ENCODE measurements around the gene TRIO.
"Not testable (repeated sequence)": the region's sequence is repeated elsewhere in the genome, so short reads cannot be mapped to it uniquely, and the experiment has no call there.

The TRIO gene

DNA sequence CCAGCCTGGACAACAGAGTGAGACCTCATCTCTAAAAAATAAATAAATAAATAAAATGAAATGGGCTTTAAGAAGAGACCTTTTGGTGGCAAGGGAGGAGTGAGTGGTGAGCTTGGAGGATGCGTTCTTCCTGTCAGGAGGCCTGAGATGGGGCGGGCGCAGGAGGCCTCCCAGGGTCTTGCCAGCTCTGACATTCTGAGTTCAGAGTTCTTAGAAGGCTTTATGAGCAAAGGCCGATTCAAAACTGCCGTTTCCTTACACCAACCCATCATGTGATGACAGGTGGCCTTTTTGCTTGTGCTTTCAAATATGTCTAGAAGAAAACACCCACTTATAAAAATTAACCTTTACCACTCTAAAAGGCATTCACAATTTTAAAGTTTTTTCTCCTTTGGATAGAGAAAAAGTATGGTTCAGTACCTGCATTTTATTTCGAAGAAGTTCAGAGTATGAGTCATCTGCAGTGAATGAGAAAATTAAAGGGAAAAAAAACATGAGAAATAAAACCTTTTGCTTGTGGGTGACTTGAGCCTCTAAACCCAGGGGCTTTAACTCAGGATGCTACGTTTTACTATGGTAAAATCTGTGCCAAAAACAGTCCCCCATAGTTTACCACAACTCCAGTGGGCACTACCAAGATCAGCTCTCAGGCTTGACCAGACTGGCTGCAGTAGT, 281.0 kb downstream of the TRIO start:
- DNase-seq = peak; percentile 42

DNA sequence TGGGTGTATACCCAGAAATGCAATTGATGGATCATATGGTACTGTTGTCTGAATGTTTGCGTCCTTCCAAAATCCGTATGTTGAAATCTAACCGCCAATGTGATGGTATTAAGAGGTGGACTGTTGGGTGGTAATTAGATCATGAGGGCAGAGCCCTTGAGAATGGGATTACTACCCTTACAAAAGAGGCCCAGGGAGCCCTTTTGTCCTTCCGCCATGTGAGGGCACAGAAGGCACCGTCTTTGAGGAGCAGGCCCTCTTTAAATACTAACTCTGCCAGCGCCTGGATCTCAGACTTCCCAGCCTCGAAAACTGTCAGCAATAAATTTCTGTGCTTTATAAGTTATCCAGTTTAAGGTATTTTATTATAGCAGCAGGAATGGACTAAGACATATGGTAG, 282.4 kb downstream of the TRIO start:
- DNase-seq = no peak

DNA sequence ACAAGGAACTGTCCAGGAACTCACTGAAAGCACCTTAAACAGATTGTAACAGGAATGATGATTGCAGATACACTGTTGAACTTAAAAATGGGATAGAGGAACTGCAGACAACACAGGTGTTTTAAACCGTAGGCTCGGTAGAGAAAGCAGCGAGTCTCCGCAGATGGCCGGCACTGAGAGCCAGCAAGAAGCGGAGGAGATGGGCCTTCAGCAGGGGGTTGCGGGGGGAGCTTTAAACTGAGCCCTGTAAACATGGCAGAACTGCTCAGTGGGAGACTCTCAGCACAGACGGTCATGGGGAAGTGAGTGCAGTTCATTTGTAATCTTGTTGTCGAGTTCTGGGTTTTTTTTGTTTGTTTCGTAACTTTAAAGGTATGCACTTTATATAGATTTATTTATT, 283.4 kb downstream of the TRIO start:
- DNase-seq = no peak

DNA sequence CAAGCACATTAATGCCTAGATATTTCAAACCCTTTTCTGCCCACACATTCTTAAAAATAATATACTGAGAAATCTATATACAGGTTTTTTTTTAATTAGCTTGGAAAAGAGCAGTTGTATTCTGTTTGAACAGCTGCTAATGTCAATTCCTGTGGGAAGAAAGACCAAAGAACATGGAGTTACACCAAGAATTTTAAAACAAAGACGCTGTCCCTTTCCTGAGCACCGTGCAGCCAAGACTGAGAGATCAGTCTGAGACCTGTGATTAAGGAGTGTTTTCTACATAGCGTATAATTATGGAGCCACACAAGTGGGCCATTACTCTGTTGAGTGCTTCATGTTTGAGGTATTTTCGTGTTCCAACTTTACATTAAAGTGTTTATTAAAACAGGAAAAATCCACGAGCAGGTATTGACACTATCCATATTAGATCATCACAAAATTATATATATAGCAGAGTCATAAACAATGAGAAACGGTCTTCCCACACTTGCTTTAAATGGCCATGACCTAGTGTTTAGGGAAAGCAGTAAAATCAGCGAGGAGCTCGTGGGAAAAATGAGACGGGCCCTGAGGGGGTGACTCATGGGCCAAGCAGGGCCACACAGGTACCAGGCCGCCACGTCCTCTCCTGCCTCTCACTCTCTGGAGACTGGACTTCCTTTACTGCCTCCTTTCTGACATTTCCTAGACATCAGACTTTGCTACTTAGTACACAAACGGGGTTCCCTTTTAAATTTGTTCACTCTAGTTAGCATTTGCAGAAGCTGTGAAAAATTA, 285.4 kb downstream of the TRIO start:
- DNase-seq = no peak

DNA sequence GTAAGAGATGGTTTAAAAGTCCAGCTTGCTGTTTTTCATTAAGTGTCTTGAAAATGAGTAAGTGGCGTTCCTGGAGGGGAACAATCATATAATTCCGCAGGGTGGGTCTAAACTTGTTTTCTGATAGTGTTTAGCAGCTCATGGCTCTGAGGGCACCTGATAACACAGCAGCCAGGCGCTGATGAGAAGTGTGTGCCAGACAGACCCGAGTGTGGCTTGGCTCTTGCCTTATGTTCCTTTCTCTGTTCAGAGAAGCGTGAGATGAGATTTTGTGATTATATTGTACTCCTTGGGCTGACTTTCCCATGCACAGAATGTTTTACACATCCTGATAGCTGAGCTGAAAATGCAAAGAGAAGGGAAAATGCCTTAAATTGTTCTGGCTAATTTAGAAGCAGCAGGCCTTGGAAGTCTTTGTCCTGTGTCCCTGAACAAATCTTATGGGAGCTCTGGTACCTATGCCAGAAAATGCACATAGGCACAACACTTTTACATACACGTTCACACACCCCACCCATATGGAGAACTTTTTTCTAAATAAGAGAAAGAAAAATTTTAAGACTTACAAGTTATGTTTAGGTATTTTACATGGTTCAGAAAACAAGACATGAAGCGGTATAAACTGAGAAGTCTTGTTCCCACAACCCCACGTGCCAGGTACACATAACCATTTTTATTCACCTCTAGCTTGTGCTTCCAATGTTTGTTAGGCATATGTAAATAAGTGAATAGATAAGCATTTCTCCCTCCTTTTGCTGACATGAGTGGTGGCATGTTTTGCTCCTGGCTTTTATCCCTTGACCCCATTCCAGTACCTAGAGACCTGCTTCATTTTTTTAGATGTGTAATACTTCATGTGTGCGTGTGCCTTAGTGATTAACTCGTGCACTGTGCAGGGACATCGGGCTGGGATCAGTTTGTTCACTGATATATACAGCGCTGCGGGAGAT, 286.2 kb downstream of the TRIO start:
- DNase-seq = no peak

DNA sequence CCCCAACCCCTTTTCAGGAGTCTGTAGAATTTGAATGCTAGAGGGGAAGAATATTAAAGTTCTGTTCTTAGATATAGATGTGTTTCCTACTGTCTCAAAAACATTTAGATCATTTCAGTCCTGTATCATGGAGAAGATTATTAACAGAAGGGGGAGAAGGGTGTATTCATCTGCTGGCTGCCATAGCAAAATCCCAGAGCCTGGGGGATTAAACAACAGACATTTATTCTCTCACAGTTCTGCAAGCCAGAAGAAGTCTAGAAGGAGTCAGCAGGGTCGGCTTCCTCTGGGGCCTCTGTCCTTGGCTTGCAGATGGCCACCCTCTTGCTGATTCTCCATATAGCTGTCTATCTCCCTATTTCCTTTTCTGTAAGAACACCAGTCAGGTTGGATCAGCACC, 288.4 kb downstream of the TRIO start:
- no peak for DNase-seq

DNA sequence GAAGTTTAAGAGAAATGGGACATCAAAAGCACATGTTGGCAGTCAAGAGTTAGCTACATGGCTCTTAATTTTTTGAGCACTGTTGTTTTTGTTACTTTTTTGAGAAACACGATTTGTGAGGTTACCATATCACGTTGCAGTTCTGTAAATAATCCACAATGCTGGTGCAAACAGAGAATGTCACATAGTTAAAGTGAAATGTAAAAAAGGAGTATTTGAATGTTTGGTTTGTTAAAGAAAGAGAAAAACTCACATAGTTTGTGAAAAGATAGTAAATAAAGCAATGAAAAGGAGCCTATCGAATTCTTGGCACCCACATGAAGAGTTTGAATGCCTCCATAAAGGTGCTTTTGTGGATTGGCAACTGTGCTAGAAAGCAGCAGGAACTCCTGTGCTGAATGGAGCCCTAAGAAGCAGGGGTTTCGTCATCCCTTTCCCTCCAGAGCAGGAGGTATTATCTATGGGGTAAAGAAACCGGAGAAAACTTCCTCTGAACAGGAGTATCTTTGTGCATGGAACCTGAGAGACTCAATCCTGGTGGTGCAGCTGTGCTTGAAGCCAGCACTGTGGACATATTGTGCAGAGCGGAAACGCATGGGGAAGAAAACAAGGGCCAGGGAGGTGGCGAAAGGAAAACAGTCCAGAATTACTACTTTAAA, 289.9 kb downstream of the TRIO start:
- DNase-seq = no peak

DNA sequence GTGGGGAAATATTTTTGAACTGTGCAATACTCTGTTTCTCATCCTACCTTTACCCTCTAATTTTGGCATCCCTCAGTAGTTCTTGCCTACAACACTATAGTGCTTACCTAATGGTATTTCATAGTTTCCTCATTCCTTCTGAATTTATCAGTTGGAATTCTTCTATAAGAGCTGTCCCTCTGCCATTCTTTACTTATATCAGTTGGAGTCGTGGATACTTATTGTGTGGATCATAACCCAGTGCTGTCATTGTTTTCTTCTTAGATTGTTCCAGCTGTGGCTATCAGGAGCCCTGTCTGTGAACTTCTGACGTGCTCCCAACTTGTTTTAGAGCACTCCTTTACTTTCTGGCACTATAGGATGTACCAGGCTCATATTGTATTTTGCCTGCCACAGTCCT, 292.3 kb downstream of the TRIO start:
- DNase-seq = no peak

DNA sequence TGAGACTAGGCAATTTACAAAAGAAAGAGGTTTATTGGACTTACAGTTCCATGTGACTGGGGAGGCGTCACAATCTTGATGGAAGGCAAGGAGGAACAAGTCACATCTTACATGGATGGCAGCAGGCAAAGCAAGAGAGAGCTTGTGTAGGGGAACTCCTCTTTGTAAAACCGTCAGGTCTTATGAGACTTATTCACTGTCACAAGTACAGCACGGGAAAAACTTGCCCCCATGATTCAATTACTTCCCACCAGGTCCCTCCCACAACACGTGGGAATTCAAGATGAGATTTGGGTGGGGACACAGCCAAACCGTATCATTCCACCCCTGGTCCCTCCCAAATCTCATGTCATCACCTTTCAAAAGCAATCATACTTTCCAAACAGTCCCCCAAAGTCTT, 293.0 kb downstream of the TRIO start:
- not testable (repeated sequence) for DNase-seq

DNA sequence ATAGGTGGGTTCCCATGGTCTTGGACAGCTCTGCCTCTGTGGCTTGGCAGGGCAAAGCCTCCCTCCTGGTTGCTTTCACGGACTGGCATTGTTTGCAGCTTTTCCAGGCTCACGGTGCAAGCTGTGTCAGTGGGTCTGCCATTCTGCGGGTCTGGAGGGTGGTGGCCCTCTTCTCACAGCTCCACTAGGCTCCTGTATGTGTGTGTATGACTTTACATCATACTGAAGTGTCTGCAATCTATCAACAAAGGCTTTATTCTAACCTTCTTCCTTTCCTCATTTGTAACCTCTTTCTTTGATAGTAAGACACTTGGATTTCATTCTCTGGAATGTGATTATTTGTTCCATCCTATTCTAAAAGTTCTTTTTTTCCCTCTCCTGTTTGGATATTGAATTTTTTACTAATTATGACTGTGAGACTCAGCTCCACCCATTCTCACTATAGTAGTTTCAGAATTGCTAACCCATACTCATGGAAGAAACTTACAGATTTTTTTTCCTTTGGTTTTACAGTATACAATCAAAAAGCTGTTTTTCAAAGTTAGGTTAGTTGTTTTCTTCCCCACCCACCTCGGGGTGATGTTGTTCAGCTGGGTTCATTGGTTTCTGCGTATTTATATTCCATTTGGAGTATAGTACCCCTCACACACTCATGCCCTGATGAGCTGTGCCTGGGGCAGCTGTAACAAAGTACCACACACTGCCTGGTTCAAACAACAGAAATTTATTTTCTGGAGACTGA, 293.8 kb downstream of the TRIO start:
- peak; percentile 39 for DNase-seq

DNA sequence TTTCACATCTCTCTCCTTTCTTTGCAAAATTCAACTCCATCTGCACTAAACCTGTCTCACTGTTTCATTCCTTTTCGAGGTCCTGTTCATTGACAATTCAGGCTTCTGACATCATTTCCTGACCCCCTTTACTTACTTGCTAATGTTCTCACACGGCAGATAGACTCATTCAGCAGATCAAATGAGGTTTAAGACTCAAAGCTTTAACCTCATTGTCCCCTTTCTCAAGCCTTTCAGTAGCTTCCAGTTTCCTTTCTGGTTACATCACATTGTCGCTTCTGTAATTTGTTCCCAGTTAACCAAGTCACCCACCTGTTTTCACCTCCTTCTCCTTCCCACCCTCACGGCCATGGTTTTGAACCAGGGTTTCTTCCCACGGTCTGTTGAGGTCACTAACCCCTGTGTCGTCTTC, 295.1 kb downstream of the TRIO start:
- DNase-seq = peak; percentile 23

DNA sequence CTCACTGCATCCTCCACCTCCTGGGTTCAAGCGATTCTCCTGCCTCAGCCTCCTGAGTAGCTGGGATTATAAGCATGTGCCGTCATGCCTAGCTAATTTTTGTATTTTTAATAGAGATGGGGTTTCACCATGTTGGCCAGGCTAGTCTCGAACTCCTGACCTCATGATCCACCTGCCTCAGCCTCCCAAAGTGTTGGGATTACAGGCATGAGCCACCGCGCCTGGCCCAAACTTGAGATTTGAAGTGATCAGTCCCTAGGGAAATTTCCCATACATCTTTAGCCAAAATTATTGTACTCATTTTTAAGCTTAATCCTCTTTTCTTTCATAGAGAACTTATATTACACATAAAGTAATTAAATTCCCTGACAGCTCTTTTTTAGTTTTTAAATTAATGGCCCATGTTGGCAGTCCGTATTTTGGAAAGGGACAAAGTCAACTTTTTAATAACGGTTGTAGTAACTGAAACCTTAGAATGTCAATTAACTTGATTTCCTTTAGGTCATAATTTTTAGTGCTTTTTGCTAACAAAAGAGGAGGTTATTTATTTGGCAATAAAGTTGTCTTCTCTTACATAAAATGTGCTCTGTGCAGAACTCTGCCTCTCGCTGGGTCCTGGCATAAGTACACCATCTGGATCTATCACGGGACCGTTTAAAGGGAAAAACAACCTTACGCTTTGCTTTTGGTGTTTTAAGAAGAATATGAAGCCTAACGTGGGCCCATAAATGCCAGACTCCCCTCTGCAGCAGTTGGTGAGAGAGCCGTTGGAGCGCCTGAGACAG, 296.1 kb downstream of the TRIO start:
- DNase-seq = no peak

DNA sequence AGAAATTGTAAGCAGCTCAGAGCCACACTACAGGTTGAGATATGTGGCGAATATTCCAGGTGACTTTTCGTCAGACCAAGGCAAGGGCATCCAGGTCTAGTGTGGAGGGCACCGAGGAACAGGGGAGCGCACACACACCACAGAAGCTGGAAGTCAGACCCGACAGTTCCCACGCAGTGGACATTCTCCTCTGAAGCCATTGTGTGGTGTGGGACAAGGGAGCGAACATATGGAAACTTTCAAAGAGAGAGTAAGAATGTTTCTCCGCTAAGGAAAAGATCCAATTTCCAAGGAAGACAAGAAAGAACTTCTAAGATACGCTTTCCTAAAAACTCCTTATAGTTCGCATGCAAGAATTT, 297.1 kb downstream of the TRIO start:
- no peak for DNase-seq

DNA sequence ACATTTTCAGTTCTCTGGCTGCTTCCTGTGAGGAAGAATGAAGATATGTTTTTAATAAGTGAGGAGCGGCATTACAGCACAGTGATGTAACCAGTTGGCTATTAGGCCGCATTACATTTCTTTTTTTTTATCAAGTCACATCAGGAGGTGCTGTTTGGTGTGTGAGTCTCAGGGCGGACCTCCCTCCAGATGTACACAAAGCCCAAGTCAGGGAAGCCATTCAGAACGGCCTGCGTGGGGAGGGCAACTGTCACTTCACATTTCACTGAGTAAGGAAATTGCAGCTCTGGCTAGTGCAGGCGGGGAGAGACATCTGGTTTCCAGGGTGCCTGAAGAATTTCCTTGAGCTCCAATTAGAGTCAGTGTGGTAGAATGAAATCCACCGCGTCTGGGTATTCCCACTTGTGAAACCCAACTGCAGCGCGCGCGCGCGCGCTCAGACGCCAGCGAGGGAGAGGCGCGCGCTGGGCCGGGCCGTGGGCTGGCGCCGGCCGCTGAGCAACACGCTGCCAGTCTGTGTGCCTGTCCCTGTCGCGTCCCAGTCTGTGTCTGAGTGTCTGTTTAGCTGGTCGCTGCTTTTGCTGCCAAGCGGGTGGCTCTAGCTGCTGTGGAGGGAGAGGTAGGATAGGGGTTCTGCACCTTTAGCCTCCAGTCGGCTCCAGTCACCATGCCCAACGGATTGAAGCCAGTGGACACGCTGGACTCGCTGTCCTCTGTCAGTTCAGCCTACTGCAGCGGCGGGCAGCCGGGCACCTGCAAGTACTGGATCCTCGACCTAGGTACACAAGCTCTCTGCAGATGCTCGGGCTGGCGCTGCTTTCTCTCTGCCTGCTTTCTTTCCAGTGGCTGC, 297.7 kb downstream of the TRIO start:
- no peak for DNase-seq

DNA sequence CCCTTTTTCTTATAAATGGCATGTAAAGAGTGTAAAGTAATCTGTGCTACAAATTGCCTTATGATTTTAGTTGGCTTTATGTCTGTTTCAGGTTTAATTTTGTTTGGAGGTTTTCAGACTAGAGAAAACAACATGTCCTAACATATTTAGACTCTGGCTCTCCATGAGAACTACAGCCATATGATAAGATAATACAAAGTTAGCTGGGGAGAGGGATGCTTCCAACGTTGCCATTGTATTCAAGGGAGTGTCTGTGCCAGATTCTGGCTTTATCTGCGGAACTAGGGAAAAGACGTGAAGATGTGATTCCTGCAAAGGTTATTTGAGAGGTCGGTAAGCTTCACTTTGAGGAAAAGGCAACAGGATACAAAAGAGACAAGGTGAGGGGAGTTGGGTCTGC, 298.5 kb downstream of the TRIO start:
- no peak for DNase-seq

DNA sequence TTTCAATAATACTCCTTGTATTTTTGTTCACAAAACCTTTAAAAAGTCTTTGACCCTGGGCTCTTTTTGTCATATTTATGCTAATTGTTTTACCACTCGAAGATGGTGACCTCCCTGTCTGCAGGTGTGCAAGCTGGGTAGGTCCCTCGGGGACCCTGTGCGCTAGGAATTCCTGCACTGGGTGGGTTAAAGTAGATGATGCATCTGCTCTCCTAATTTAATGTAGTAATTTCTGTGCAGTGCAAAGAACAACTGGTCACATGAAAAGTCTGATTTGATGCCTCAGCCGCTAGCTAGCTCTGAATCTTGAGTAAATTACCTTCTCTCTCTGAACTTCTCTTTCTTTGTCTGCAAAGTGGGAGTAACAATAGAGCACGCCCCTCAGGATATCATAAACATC, 299.4 kb downstream of the TRIO start:
- no peak for DNase-seq

DNA sequence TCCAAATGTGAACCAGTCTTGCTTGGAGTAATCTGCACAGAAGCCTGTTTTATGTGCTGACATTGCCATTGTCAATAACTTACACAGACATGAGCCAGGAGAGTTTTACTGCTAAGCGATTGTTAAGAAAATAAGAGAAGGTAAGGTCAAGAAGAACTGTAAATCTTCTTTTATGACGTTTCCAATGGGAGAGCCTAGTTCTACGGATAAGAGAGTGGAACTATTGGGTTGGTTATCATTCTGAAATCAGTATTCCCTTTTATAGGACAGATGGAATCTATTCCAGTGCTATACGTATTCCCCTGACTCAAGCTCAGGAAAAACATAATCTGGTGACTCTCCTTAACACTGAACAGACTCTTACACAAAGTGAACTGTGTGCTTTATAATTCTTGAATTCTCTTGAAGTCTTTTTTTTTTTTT, 300.5 kb downstream of the TRIO start:
- DNase-seq = no peak

DNA sequence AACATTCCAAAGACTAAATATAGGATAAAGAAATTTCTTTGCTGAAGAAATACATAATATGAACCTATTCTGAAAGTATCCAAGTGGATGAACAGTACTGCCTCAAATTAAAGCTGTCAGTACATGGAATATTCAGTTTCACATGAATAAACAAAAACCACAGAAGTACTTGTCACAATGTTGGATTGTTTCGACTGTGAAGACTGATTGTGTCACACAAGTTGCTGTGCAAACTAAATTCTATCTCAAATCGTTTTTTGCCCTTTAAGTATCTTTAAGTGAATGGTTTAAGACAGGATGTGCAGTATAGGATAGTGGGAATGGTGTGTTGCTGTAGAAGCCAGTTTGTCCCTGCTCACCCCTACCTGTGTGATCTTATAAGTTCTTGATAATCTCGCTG, 301.0 kb downstream of the TRIO start:
- DNase-seq = no peak

DNA sequence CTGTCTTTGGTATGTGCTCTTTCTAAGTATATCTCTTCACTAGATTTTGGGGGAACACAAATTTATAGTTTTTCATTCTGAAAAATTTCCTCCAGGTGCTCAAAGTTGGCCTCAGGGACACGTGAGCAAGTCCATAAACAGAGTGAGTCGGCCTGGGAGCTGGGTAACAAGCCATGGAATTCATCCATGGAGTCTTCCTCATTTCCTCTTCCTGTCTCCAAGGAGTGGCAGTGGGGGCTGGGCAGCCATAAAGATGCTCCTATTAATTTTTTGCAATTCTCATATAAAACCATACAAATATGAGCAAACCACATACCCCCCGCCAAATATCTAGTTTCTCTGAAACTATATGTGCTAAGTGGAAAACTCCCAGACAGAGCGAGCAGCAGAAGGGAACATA, 301.9 kb downstream of the TRIO start:
- DNase-seq = no peak

DNA sequence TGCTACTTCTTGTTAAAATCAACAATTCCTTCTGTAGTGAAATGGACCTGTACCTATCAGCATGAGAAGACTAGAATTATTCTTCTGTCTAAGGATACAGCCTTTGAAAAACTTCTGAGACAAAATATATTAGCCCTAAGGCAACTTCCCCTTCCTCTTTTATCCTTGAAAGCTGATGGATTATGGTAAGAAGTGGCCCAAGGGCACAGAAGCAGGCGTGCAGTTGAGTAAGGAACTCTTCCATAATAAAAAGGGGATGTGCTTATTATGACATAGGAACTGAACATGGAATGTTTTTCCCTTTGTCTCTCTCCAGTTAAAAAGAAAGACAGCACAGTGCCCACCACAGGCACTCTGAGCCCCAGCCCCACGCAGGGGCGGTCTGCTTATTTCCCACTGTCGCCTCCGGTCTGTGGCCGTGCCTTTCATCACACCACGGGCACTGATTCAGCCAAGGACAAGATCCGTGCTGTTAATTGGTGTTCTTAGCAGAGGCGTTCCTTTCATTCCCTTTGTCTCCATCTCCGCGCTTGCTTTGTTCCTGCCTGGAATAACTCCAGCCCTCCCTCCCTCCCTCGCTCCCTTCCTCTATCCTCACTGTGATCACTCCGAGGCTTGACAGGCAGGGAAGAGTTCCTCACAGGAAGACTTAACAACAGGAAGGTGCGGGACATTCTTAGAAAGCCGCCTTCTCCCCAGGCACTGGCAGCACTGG, 302.6 kb downstream of the TRIO start:
- no peak for DNase-seq
